HG02938 (cell line): ENCODE data around the gene TRMT61A.

Source experiments
- ATAC-seq: cut with Tn5 transposase; IDR thresholded peaks from one replicate; pipeline ENCODE4 v1.9.1; 2021; ENCODE audit warnings: mild to moderate bottlenecking, moderate library complexity; ENCODE audit not compliant: unreplicated experiment

TRMT61A gene

GRCh38 chr14:103545915-103546651 is 17.1 kb downstream of the TRMT61A start:
- ATAC-seq, result no peak

DNA sequence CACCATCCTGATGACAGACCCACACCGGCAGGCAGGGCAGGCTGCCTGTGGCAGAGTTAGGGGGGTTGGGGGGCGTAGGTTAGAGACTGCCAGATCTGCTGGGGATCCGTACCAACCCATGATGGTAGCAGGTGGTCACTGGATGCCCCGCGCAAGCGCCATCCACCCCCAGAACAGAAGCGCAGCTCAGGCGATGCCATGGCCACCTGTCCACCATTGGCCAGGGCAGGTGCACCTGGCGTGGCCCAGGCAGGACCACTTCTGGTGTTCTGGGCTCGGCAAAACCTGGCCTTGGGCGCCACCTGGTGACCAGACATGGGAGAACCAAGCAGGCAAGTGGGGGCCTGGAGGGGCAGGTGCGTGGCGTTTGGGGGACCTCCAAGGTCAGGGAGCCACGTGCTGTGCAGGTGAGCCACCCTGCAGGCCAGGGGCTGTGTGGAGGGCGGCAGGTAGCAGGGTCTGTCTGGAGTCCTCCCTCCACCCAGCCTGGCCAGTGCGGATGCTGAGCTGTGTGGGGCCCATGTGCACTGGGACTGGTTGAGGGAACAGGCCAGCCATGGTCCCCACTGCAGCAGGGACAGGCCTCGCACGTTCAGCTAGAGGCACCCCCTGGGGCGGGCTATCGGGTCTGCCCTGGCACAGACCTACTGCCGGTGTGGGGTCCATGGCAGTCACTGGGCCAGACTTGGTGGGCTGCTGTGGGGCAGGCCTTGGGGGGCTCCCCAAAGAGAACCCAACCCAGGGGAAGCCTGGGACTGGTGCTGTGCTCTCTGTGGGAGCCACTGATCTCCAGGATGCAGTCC is 17.9 kb downstream of the TRMT61A start:
- ATAC-seq, result no peak

GRCh38 chr14:103547455-103547940 is 18.5 kb downstream of the TRMT61A start:
- no peak for ATAC-seq

DNA sequence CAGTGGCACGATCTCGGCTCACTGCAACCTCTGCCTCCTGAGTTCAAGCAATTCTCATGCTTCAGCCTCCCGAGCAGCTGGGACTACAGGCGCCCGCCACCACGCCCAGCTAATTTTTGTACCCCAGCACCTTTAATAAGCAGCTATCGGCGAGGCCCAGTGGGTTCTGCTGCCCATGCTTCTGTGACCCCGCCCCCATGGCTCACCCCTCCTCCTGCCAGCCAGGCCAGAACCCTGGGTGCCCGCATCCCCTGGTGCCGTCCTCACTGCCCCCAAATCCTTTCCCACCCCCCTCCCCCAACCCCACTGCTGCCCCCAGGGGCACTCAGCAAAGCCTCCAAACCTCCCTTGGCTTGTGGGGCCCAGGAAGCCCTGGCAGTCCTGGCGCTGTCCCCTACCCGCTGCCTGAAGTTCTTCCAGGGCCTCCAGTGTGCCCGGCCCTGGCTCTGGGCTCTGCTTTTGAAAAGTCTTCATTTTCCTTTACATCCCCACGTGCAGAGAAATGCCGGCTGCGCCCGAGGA is 19.0 kb downstream of the TRMT61A start:
- ATAC-seq, result no peak

- ATAC-seq, result no peak
These were observed 19.7 kb downstream of the TRMT61A start for GRCh38 chr14:103548463-103549351.

- ATAC-seq, result no peak
These were observed 20.6 kb downstream of the TRMT61A start for GRCh38 chr14:103549361-103550311.

GRCh38 chr14:103550451-103551337 is 21.7 kb downstream of the TRMT61A start:
- ATAC-seq, result no peak

DNA sequence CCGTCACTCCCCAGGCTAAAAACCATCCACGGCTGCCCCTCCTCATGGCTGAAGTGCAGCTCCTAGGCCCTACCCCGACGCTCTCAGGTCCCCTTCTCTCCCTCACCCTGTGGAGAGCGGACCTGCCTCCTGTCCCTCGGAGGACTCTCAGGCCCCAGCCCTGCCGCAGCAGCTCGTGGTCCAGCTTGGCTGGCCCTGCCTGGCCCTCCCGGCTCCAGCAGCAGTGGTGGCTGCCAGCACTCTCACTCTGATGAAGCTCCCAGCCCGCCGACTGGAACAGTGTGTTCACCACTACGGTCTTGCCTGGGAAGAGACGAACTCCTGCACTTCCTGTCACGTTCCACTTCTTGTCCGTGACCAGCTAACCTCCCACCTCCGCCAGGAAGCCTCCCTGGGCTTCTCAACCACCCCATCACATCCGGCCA is 22.4 kb downstream of the TRMT61A start:
- ATAC-seq, result no peak

GRCh38 chr14:103552011-103552845 is 23.2 kb downstream of the TRMT61A start:
- no peak for ATAC-seq

DNA sequence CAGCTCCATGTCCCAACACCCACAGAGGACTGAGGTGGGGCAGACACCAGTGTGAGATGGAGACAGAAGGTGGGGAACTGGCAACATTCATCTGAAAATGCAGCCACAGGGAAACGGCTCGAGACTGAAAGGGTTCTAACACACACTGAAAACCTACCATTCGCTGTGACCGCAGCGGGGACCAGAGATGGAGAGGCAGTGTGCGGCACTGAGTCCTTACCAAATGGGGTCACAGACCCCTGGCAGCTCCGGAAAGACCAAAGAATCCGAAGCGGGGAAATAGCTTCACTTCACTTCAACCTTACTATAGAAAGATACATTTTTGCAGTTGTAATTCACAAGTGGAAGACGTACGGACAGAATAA is 23.8 kb downstream of the TRMT61A start:
- ATAC-seq, result no peak

DNA sequence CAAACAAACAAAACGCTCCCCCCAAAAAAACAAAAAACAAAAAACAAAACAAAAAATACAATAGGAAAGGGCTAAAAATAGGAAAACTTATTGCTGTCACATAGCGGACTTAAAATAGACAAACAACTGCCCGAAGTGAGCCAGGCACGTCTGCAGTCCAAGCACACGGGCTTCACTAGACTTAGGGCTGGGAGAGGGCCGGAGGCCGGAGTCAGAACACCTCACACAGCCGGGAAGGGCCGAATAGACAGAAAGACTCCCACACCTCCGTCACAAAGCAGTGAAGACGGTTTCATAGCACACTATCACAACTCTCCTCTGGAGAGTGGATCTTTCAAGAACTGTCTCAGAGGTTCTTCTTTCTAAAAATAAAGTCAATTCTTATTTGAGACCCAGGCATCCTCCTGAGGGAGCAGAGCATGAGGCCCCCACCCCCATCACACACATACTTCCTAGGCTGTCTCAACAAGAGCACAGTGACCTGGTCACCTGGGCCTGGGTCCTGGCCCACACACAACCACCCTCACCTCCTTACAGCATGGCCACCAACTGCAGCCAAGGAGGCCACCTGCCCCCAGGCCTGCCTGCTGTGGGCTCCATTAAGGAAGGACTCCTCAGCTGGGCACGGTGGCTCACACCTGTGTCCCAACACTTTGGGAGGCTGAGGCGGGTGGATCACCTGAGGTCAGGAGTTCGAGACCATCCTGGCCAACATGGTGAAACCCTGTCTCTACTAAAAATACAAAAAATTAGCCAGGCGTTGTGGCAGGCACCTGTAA is 26.8 kb downstream of the TRMT61A start:
- no peak for ATAC-seq

DNA sequence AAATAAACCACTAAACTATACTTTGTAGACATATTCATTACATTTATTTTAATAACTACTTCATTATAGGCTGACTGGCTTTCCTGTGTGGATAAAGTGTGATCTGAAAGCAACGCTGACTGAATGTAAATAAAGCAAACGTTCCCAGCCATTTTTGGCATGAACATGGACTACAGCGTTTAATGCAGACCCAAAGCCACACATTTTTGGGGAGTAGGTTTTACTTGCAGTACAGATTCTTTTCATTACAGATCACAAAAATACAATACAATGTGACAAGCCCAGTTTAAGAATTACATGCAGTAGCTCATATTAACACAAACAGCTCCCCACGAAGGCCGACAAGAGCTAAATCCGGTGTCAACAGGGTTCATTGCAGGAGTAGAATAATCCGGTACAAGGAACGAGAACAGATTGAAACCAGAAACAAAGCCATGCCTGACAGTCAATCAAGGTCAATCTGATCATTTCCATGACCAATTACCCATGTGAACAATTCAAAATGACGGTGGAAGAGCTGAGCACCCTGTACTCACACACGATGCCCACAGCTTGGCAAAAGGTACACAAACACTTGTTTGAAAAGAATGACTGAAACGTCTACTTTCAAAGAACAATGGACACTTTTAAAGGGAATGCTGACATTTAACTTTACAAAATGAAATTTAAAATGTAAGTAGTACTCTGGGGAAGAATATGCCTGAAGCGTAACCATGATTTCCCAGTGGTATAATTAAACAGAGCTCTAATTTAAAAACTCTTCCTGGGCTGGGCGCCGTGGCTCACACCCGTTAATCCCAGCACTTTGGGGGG is 28.2 kb downstream of the TRMT61A start:
- ATAC-seq, result no peak

DNA sequence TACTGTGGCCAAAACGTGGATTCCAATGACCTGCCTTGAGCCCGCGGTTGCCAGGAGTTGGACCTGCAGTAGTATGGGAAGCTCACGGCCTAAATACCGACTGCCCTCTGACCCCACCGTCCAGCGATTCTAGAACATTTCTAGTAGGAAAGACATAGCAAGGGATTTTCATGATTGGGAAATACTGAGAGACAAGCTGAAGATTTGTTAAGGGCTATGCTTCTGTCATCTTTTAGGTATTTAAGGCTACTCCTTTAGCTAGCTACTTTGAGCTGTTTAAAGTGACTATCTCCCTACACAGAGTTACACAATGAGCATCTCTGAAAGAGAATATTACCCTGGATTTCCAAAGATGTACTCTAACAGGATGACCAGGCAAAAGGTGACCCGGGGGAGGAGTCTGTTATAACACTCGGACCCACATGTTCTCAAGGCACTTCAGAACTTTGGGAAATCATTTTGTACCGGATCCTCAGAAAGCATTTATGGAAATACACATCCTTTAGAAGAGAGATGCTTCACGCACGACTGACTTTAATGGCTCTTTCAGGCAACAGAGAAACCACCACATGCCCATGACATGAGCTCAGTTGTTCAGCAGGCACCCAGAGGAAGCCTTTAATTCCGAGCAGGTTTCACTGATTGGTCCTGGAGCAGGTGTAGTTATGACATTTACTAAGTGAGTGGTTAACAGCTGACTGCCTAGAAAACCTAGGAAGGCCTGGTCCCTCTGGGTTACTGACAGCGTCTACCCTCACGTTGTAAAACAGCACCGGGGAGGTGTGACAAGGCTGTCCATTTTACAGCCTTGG is 29.3 kb downstream of the TRMT61A start:
- no peak for ATAC-seq

GRCh38 chr14:103559766-103560165 is 30.8 kb downstream of the TRMT61A start:
- ATAC-seq, result no peak

GRCh38 chr14:103560691-103561090 is 31.7 kb downstream of the TRMT61A start:
- no peak for ATAC-seq
